Adrenal gland (tissue), 5 donors: ENCODE results near the gene BCAS3.

Source experiments
- POLR2A ChIP-seq, 2 donors: fragments of 450-650 bp; IDR thresholded peaks; one replicate each; pipeline ENCODE4 v1.6.1; 2017; ENCODE audit warnings: antibody characterized with exemption in 2 of 2, mild to moderate bottlenecking in 2 of 2, moderate library complexity in 1 of 2
- TF ChIP-seq, protein P1 (sequence below), 6 experiments: fragments of 450-650 bp in 4 of 6; fragments of 200-600 bp in 2 of 6; sonication (generic) in 1 of 6; IDR thresholded peaks; 1 replicate in 5 of 6; 2 replicates in 1 of 6; pipeline versions ENCODE4 v1.5.1 to v1.8.0; 2016 to 2021; ENCODE audit warnings: antibody characterized with exemption in 6 of 6, mild to moderate bottlenecking in 2 of 6, moderate library complexity in 1 of 6
- donor health status: DM: no; HTN: no; CAD: no.

- TF ChIP-seq, protein P1, sequence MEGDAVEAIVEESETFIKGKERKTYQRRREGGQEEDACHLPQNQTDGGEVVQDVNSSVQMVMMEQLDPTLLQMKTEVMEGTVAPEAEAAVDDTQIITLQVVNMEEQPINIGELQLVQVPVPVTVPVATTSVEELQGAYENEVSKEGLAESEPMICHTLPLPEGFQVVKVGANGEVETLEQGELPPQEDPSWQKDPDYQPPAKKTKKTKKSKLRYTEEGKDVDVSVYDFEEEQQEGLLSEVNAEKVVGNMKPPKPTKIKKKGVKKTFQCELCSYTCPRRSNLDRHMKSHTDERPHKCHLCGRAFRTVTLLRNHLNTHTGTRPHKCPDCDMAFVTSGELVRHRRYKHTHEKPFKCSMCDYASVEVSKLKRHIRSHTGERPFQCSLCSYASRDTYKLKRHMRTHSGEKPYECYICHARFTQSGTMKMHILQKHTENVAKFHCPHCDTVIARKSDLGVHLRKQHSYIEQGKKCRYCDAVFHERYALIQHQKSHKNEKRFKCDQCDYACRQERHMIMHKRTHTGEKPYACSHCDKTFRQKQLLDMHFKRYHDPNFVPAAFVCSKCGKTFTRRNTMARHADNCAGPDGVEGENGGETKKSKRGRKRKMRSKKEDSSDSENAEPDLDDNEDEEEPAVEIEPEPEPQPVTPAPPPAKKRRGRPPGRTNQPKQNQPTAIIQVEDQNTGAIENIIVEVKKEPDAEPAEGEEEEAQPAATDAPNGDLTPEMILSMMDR (IDR thresholded peaks at IDR 0.05), result no peak
- TF ChIP-seq POLR2A (IDR thresholded peaks at IDR 0.05), result no peak
These were observed 66.1 kb downstream of the BCAS3 start for GRCh38 chr17:60743799-60744198.
